ENCODE results near the gene RGMA. TPM values are rescaled to one million over a fixed set of nuclear protein-coding genes. Genes with fewer than 3 reads are reported as not detected.

The RGMA gene
- total RNA-seq, 1 donor = 6.1 TPM

DNA sequence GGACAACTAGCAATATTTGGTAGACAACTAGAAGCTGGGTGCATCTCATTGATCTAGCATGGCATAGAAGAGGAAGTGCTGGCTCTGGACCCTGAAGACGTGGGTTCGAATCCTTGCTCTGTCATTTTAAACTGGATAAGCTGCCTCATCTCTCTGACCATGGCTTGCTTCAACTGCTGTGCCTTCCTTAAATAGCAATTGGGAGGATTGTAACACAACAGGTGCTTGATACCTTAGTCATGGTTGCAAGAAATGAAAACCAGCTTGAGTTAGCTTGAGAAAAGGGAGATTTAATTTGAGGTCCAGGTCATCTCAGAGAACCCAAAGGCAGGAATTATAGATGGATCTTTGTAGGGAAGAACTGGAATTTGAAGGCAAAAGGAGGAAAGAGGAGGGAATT is 14.8 kb upstream of the RGMA start:
- DNase-seq (ENCODE audit: low read depth) = no peak

DNA sequence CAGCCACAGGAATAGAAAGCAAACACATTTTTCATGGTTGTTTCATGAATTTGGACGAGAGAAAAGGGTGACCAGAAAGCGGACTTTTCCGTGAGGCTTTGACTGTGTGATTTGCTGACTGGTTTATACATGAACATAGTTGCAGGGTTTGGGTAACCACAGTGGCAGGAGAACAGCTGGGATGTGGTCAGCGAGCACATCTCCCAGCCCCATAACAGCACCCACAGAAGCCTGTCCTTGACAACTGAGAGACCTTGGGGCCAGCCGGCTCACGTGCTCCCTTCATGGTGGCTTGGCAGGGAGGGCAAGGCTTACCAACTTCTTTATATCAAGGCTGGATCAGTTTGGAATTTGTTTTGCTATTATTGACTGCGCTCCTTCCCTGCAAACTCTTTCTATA is 13.2 kb upstream of the RGMA start:
- DNase-seq (ENCODE audit: low read depth) = no peak
- TF ChIP-seq, protein P1, sequence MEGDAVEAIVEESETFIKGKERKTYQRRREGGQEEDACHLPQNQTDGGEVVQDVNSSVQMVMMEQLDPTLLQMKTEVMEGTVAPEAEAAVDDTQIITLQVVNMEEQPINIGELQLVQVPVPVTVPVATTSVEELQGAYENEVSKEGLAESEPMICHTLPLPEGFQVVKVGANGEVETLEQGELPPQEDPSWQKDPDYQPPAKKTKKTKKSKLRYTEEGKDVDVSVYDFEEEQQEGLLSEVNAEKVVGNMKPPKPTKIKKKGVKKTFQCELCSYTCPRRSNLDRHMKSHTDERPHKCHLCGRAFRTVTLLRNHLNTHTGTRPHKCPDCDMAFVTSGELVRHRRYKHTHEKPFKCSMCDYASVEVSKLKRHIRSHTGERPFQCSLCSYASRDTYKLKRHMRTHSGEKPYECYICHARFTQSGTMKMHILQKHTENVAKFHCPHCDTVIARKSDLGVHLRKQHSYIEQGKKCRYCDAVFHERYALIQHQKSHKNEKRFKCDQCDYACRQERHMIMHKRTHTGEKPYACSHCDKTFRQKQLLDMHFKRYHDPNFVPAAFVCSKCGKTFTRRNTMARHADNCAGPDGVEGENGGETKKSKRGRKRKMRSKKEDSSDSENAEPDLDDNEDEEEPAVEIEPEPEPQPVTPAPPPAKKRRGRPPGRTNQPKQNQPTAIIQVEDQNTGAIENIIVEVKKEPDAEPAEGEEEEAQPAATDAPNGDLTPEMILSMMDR (IDR thresholded peaks at IDR 0.05; ENCODE audit: insufficient read depth, low read length) = no peak

More for the DNA sequence above, 14.8 kb upstream of the RGMA start:
- H3K4me3 ChIP-seq (ENCODE audit: low read depth, low read length) = no peak overlapping the region
- TF ChIP-seq, protein P1 (IDR thresholded peaks at IDR 0.05; ENCODE audit: insufficient read depth, low read length) = no peak

DNA sequence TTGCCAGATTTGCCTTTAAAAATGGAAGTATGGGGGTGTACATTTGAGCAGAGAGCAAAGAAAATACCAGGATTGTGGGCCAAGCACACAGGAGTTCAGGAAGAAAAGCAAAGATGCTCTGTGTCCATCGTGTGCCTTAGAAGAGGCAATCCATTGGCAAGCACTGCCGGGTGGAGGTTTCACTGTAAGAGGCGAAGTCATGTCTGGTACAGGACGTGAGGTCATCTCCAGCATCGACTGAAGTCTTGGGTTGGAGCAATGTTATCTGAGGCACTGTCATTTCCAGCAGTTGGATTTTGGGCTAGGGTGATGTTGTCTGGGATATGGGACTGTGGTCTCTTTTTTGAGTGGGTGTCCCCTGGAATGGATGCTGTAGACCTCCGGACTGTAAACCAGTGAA is 4.8 kb upstream of the RGMA start:
- TF ChIP-seq, protein P1 (IDR thresholded peaks at IDR 0.05; ENCODE audit: insufficient read depth, low read length) = no peak
- H3K4me3 ChIP-seq (ENCODE audit: low read depth, low read length) = no peak overlapping the region
- no peak for DNase-seq (ENCODE audit: low read depth)

More for the DNA sequence above, 13.2 kb upstream of the RGMA start:
- no peak overlapping the region for H3K4me3 ChIP-seq (ENCODE audit: low read depth, low read length)

DNA sequence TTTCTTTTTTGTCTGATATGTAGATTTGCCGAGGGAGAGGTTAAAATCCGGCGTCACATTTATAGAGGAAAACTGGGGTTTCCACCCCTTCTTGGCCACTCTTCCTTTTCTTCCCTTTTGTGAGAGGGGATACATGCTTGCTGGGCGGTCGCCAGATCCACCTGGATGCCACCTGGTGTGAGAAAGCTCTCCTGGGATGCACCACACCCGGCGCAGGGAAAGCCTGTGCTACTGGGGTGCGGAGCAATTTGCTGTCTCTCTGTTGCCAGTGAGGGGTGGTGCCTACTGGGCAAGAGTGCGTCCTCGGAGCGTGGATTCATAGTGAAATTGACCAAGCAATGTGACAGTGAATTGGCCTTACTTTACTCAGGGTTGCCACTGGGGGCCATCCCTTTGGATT is 2.5 kb upstream of the RGMA start:
- no peak overlapping the region for H3K4me3 ChIP-seq (ENCODE audit: low read depth, low read length)
- TF ChIP-seq, protein P1 (IDR thresholded peaks at IDR 0.05; ENCODE audit: insufficient read depth, low read length) = no peak
- no peak for DNase-seq (ENCODE audit: low read depth)

DNA sequence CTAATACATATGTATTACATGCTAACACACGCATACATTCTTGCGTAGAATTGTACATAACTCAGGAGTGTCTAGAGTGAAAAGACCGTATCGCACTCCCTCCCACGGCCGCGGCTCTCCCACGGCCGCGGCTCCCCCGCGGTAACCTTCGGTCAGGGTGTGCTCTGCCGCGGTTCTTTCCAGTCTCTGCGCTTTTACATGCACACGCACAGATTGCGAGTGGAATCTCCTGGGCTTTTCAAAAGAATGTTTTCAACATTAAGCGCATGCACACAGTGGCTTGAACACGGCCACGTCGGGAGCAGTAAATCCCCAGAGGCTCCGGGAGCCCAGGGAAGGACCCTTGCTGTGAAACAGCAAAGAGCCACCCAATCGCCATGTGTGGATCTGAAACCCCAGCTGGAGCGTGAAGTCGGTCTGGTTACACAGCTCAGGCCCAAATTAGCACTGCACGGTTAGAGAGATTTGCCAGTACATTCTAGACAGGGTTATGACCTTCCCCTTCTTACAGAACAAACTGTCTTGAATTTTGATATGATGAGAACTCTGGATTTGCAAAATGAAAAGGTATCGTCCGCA is 805 bp upstream of the RGMA start:
- TF ChIP-seq, protein P1 (IDR thresholded peaks at IDR 0.05; ENCODE audit: insufficient read depth, low read length) = no peak
- no peak overlapping the region for H3K4me3 ChIP-seq (ENCODE audit: low read depth, low read length)
- DNase-seq (ENCODE audit: low read depth) = no peak

DNA sequence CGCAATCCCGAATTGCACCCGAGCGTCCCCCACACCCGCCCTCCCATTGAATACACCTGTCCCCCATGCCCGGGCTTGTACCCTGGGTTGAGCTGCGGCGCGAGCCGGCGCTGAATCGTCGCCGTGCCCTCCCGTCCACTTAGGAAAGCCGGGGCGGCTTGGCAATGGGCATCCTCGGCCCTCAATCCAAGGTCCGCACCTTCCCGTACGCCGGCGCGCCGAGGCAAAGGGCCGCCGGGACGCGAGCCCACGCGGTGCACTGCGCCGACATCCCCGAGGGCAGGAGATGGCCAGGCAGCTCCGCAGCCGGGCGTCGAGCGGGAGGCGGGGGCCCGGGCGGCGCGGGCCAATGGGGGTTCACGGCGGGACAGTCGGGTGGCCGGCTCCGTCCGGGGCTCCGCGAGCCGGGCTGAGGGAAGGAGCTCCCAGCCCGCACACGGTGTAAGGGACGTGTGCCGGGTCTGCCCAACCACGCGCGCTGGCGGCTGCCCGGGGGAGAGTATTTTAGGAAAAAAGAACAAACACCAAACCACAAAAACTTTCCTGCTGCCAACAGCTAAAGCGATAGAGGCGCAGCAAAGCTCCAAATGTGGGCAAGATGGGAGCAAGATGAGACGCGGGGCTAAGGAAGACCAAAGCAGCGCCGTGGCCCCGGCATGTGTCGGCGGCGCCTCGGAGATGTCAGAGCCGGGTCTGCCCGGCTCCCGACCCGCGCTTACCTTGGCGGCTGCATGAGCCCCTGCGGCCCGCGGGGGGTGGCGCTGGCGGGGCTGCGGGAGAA is 621 bp downstream of the RGMA start:
- H3K4me3 ChIP-seq (ENCODE audit: low read depth, low read length) = peak overlapping the region; percentile 48
- TF ChIP-seq, protein P1 (IDR thresholded peaks at IDR 0.05; ENCODE audit: insufficient read depth, low read length) = no peak
- peak; percentile 18 for DNase-seq (ENCODE audit: low read depth)
